HG03558 (cell line): Measurements from ENCODE around the gene GOSR1.
"Not testable (repeated sequence)": the region's sequence is repeated elsewhere in the genome, so short reads cannot be mapped to it uniquely, and the experiment has no call there.

Source experiments
- ATAC-seq: cut with Tn5 transposase; IDR thresholded peaks from one replicate; pipeline ENCODE4 v1.9.1; 2021; ENCODE audit warnings: moderate number of reproducible peaks; ENCODE audit not compliant: unreplicated experiment; ENCODE audit errors: extremely low read depth

Gene GOSR1

DNA sequence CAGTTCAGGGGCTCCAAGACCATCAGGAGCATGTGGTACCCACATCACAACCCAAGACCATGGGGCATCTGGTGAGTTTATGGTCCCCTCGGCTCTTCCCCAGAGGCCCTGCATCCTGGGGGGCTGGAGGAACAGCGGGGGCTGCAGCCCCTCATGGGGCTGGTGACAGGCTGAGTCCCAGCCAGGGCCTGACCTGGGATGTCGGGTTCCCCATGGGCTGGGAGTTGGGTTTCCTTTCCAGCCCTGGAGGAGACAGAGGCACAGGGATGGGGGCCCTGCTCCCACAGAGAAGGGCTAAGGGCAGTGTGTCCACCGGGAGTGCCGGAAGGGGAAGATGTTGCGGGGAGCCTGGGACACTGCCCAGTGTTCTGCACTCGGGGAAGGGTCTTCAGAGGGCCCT is 82.4 kb downstream of the GOSR1 start:
- ATAC-seq: no peak

DNA sequence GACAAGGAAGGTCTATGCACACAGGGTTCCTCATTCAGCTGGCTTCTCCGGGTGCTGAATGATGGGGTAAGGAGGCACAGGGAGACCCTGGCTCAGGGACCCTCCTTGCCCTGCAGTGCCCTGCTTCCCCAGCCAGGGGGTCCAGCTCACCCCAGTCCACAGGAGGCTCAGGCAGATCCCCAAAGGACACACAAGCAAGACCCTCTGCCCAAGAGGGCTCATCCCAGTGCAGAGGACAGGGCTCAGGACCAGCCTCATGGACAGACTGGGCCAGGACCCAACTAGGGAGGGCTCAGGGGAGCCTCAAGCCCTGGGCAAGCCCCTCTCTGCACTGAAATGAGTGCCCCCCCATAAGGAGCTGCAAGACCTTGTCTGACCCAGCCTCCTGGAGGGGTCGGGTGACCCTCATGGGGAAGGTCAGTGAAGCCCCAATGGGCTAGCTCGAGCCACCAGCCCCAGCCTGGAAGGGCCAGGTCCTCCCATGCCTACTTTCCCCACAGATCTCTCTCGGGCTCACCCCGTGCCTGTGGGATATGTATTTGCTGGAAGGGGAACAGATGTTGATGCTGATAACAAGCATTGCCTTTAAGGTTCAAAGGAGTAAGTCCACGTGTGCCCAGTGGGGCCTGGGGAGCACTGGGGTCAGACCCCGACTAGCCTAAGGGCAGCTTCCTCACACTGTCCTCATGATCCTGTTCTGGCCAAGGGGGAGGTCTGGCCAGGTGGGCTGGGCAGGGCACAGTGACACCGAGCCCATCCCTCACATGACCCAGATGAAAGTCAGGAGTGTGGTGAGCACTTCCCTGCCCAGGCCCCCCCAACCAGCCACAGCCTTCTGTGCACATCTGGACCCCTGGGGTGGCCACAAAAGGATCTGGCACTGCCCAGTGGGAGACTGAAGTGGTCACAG is 83.2 kb downstream of the GOSR1 start:
- ATAC-seq: not testable (repeated sequence)

DNA sequence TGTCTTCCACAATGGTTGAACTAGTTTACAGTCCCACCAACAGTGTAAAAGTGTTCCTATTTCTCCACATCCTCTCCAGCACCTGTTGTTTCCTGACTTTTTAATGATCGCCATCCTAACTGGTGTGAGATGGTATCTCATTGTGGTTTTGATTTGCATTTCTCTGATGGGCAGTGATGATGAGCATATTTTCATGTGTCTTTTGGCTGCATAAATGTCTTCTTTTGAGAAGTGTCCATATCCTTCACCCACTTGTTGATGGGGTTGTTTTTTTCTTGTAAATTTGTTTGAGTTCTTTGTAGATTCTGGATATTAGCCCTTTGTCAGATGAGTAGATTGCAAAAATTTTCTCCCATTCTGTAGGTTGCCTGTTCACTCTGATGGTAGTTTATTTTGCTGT is 84.6 kb downstream of the GOSR1 start:
- ATAC-seq: not testable (repeated sequence)

DNA sequence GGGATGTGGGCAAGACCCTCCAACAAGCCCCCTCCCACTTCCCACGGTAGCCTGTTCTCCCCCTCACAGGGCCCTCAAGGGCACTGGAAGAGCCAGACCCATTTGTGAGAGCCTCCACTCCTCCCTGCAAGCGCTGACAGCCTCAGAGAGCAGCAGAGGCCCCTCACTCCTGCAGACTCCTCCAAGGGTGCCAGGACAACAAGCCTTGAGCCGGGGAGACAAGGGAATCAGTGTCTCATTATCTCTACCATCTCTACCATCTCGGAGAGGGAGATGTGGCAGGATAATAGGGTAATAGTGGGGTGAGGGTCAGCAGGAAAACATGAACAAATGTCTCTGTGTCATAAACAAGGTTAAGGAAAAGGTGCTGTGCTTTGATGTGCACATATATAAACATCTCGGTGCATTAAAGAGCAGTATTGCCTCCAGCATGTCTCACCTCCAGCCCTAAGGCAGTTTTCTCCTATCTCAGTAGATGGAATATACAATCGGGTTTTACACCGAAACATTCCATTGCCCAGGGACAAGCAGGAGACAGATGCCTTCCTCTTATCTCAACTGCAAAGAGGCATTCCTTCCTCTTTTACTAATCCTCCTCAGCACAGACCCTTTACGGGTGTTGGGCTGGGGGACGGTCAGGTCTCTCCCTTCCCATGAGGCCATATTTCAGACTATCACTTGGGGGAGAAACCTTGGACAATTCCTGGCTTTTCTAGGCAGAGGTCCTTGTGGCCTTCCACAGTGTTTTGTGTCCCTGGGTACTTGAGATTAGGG is 86.1 kb downstream of the GOSR1 start:
- not testable (repeated sequence) for ATAC-seq

DNA sequence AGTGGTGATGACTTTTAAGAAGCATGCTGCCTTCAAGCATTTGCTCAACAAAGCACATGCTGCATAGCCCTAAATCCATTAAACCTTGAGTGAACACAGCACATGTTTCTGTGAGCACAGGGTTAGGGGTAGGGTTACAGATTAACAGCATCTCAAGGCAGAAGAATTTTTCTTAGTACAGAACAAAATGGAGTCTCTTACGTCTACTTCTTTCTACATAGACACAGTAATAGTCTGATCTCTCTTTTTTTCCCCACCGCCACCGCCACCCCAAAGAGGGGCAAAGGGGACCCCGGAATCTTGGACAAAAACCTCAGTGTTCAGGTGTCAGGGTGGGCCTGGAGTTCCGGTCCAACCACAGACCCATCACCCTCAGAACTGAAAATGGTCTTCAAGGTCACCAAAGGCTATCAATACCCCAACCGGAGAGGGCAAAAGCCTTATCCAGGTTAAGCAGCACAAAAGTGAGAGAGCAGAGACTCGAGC is 86.7 kb downstream of the GOSR1 start:
- ATAC-seq: not testable (repeated sequence)

DNA sequence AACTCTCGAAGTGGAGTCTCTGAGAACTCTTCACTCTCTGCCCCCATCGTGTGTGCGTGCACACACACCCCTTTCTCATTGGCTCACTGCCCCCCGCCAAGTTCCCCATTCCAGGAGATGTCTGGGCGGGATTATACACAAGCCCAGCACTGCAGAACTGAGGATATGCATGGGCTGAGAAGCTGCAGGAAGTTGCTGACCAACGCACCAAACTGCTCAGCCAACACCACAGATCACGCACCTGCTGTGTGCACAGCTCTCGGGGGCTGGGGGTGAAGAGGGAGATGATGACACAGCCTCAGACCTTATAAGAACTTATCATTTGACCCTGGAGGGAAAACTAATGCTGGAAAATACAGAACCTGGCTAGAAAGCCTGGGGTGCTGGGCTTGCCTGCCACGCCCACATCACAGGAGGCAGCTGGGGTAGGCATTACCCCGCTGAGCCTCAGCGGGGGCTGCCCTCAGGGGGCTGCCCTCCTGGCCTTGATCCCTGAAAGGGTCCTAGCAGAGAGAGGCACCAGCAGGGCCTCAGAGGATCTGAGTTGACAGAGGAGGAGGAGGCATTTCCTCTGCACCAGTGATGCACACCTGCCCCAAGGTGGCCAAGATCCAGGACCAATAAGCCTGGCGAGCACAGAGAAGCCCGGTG is 87.3 kb downstream of the GOSR1 start:
- not testable (repeated sequence) for ATAC-seq

DNA sequence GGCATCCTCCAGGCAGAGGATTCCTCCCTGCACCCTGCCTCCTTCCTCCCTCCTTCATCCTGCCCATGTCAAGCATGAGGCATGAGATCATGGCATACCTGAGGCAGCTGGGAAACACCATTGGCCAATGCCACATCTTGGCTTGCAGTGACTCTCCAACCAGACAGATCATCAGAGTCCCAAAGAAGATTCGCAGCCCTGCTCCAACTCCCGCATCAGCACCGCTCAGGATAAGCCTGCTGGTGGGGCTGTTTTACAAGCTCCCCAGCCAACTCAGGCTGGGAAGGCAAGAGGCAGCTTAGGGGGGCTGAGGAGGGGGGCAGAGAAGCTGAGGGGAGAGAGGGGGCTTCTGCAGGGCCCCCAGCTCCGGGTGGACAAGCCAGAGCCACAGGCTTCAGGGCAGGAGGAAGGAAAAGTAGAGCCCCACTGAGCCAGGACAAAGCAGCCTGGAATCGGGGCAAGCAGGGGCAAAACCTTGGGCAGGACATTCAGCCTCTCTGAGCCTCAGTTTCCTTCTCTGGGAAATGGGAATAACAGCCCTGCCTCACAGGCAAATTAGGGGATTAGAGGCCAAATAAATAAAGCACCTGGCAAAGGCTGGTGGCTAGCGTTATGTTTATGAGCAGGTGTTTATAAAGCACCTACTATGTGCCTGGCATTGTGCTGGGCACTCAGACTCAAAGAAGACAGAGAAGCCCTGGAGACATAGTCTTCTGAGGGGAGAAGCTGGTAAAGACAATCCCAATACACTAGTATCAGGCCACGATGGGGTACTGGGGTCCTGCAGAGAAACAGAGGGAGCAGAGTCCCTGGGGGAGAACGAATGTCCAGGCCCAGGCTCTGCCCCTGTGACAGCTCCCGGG is 88.1 kb downstream of the GOSR1 start:
- ATAC-seq: no peak

DNA sequence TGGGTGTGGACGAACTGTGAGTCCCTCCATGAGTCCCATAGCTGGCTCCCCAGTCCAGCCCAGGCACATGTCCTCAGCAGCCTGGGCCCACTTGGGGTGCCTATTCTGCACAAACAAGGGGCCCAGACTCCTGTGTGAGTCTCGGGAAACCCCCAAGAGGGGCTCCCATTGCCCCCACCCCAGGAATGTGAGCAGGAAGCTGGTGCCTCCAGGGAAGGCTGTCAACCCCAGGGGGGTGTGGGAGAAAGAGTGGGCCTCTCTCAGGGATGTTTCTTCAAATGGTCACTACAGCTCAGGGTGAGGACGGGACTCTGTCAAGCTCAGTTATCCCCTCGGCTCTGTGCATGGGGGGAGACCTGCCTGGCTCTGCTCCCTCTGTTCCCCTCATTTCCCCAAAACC is 88.9 kb downstream of the GOSR1 start:
- not testable (repeated sequence) for ATAC-seq

DNA sequence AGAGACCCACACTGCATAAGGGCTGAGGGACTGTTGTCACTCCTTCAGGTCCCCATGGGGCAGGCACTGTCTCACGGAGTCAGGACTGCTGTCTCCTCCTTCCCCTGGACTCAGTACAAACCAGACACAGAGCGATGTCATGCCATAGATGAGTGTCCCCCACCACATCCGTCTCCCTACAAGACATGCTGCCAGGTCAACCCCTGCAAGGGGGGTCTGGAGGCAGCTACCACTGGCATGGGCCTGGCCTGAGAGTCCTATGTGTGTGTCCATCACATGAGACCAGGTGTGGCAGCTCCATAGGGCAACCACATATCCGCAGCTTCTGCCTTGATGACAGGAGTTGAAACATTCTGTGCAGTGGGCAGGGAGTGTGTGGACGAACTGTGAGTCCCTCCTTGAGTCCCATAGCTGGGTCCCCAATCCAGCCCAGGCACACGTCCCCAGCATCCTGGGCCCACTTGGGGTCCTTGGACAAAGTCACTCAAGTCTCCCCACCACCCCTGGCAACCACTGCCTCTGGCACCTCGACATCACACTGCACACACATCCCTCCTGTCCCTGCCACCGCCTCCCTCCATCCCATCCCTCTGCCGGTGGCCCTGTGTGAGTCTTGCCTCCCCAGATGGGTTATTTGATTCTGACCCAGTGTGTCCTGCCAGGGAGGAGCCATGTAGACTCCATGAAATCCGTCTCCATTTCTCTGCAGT is 89.5 kb downstream of the GOSR1 start:
- ATAC-seq: not testable (repeated sequence)

DNA sequence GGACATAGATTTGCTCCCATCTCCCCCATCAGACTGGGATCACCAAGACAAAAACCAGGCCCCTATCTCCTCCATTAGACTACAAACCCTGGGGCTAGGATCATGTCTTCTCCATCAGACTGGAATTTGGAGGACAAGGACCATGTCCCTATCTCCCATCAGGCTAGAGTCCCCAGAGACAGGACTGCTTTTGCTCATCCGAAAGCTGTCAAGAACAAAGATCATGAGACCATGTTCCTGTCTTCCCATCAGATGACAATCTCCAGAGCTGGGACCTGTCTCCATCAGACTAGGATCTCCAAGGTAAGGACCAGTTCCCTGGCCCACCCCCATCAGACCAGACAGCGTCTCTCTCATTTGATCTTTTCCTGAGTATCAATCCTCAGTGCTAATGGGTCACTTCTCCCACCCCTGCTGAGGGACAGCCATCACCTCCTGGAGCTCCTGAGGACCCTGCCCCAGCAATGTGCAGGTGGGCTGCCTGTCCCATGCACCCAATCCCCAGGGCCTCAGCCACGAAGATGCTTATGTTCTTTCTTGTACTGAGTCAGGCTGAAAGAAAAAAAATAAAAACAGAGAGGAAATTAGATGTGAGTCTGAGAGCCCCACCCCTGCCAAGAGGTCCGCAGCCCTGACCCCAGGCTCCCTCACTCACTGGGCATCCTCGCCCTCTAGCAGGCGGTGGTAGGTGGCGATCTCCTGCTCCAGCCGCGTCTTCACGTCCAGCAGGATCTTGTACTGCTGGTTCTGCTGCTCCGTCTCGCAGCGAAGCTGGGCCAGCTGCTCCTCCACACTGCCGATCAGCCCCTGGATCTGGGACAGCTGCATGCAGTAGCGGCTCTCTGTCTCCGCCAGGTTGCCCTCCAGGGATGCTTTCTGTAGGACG is 90.3 kb downstream of the GOSR1 start:
- no peak for ATAC-seq

DNA sequence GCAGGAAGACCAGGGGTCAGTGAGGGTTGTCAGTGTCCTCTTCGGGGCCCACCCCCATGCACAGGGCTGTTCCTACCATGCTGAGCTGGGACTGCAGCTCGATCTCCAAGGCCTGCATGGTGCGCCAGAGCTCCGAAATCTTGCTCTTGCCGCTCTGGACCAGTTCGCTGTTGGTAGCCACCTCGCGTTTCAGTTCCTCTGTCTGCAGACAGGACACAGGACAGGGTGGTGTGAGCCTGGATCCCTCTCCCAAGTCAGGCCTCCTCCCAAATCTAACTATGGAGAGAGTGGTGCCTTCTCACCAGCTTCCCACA is 90.9 kb downstream of the GOSR1 start:
- ATAC-seq: no peak

DNA sequence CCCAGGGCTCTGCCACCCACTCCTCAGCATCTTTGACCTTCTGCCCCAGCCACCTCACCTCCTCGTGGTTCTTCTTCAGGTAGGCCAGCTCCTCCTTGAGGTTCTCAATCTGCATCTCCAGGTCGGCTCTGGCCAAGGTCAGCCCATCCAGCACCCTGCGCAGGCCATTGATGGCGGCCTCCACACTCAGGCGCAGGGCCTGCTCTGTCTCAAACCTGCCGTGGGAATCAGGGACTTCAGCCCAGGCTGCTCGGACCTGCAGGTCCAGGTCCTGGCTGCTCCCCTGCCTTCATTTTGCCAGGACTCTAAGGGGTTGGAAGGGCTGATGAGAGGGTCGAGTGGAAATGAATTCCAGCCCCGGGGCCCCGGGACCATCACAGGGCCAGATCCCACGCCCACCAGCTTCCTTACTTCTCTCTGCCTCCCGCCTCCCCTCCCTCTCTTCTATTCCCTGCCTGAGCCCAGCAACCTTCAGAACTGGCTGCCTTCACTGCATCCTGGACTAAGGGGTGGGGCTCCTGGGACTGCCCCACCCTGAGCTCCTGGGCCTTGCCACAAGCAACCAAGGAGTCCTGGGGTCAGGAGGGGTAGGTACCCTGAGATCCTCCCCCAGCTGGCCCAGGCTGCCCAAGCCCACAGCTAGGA is 92.4 kb downstream of the GOSR1 start:
- ATAC-seq: not testable (repeated sequence)

DNA sequence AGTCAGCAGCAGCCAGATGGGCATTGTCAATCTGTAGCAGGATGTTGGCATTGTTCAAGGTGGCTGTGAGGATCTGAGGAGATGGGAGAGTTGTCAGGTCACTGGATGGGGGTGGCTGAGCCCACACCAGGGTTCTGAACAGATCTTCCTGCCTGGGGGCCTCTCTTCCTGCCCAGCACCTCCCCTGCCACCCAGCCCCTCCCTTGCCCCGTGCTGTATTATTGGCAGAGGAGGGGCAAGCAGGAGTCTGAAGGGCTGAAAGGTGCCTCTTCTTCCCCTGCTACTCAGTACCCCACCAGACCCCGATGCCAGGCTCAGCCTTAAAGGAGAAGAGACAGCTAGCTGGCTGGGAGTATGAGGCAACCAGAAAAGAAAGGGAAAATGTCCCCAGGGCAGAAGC is 93.0 kb downstream of the GOSR1 start:
- no peak for ATAC-seq

DNA sequence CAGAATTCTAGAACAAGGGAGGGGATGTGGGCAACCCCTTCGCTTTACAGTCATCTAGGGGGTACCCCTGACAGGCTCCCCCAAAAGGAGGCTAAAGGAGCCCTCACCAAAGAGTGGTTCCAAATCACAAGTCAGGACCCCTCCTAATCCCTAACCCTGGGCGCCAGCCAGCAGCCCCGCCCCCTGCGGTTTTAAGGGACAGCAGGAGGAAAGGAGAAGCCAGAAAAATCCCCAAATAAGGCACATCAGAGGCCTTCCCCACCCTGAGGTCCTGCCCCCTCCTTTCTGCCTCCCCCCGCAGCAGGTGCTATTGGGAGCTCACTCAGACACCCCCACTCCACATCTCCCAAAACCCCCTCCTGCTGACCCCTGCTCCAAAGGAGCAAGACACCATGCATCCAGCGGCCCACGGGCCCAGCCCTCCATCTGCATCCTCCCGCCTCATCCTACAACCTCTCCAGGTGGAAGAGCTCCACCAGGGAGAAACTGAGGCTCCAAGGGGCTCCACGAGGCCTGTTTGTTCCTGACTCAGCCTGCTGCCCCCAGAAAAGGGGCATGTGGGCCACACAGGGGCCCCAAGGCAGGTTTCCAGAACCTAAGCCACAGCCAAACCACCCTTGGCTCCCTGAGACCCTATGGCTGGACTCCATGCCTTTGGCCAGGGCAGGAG is 93.5 kb downstream of the GOSR1 start:
- no peak for ATAC-seq

DNA sequence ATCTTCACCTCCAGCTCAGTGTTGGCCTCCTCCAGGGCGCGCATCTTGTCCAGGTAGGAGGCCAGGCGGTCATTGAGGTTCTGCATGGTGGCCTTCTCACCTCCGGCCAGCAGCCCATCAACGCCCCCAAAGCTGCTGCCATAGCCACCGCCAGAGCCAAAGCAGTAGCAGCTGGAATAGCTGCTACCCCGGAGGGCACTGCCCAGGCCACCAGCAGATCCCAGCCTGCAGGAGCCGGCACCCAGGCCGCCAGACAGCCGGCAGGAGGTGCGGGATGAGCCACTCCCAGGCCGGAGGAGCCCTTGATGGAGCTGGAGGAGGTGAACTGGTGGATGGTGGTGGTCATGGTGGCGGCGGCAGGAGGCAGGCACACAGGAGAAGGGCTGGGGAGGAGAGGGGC is 94.2 kb downstream of the GOSR1 start:
- ATAC-seq: not testable (repeated sequence)

DNA sequence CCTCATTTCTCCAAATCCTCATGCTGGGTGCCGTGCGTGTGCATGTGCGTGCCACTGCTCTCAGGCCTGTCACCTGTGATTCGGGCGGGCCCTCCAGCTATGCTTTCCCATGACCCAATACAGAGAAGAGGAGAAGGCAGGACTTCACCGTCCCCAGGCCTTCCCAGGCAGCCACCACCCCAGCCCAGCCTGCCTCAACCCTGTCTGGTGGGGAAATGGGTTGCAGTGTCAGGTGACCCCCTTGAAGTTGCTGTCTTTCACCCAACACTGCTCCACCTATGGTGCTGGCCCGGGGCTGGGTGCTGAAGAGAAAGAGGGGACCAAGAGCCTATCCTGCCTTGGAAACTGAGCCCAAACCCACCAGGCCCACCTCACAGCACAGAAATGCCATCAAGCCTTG is 94.7 kb downstream of the GOSR1 start:
- ATAC-seq: no peak
